CD14-positive monocyte (primary cell): ENCODE results near the gene SRC. TPM values are rescaled to one million over a fixed set of nuclear protein-coding genes. Genes with fewer than 3 reads are reported as not detected.

Source experiments
- DNase-seq, 3 donors: peaks; one replicate each; pipeline ENCODE4 v3.0.0-alpha.2; 2011 to 2022
- H2AFZ ChIP-seq: 2 replicates; pipeline ENCODE4 v1.6.0; 2012; ENCODE audit warnings: mild to moderate bottlenecking, low read depth, low read length, inconsistent platforms; ENCODE audit not compliant: insufficient read depth, poor library complexity, severe bottlenecking
- H3K27ac ChIP-seq, 2 donors: 1 replicate in 1 of 2; 2 replicates in 1 of 2; pipeline ENCODE4 v1.5.1; 2012 to 2013; ENCODE audit warnings: low read length in 2 of 2, control low read depth in 1 of 2, inconsistent platforms in 1 of 2, low read depth in 1 of 2, mild to moderate bottlenecking in 1 of 2
- H3K27me3 ChIP-seq, 2 donors: one replicate each; pipeline versions ENCODE4 v1.6.0 to v1.6.1; 2011 to 2013; ENCODE audit warnings: low read length in 2 of 2; ENCODE audit not compliant: control insufficient read depth in 2 of 2, insufficient read depth in 2 of 2
- H3K36me3 ChIP-seq, 2 donors: replicated peaks in 1 of 2; 1 replicate in 1 of 2; 2 replicates in 1 of 2; pipeline versions ENCODE4 v1.5.1 to v1.6.1; 2012 to 2013; ENCODE audit warnings: low read length in 2 of 2, control low read depth in 1 of 2, inconsistent platforms in 1 of 2, mild to moderate bottlenecking in 1 of 2; ENCODE audit not compliant: insufficient read depth in 2 of 2, control insufficient read depth in 1 of 2
- H3K4me1 ChIP-seq, 2 donors: 1 replicate in 1 of 2; 2 replicates in 1 of 2; pipeline versions ENCODE4 v1.5.1 to v1.6.1; 2012 to 2013; ENCODE audit warnings: low read length in 2 of 2, control low read depth in 1 of 2, inconsistent platforms in 1 of 2, mild to moderate bottlenecking in 1 of 2, moderate library complexity in 1 of 2; ENCODE audit not compliant: insufficient read depth in 2 of 2, control insufficient read depth in 1 of 2
- H3K4me2 ChIP-seq: replicated peaks from 2 replicates; pipeline ENCODE3; 2012; ENCODE audit warnings: low read length, moderate library complexity, mild to moderate bottlenecking; ENCODE audit not compliant: poor library complexity, severe bottlenecking; ENCODE audit errors: extremely low read depth
- H3K4me3 ChIP-seq, 3 experiments: fragments of 200-600 bp in 1 of 3; sonication (generic) in 1 of 3; replicated peaks in 1 of 3; 1 replicate in 2 of 3; 2 replicates in 1 of 3; pipeline ENCODE4 v1.5.1; 2011 to 2013; ENCODE audit warnings: low read length in 3 of 3, mild to moderate bottlenecking in 3 of 3, control low read depth in 2 of 3, low read depth in 2 of 3, inconsistent platforms in 1 of 3, moderate library complexity in 1 of 3
- H3K79me2 ChIP-seq: 2 replicates; pipeline ENCODE4 v1.6.0; 2012; ENCODE audit warnings: mild to moderate bottlenecking, control low read depth, inconsistent platforms, low read length, moderate library complexity; ENCODE audit not compliant: insufficient read depth
- H3K9ac ChIP-seq: 2 replicates; pipeline ENCODE4 v1.6.0; 2017; ENCODE audit warnings: low read length, mild to moderate bottlenecking; ENCODE audit not compliant: insufficient read depth, poor library complexity, severe bottlenecking
- H3K9me3 ChIP-seq, 2 donors: replicated peaks in 1 of 2; 1 replicate in 1 of 2; 2 replicates in 1 of 2; pipeline versions ENCODE4 v1.5.1 to v1.6.1; 2012 to 2013; ENCODE audit warnings: low read length in 2 of 2, control low read depth in 1 of 2; ENCODE audit not compliant: control insufficient read depth in 1 of 2, insufficient read depth in 1 of 2
- H4K20me1 ChIP-seq: 2 replicates; pipeline ENCODE4 v1.6.0; 2012; ENCODE audit warnings: mild to moderate bottlenecking, low read length, control low read depth, moderate library complexity; ENCODE audit not compliant: insufficient read depth
- H3K27ac Mint-ChIP-seq, 7 donors: one replicate each; pipeline ENCODE4 v1.8.0; 2020; ENCODE audit warnings: mild to moderate bottlenecking in 7 of 7, mixed read lengths in 7 of 7, moderate library complexity in 6 of 7, inconsistent platforms in 2 of 7
- H3K27me3 Mint-ChIP-seq, 3 donors: one replicate each; pipeline ENCODE4 v1.8.0; 2021 to 2022; ENCODE audit warnings: low read depth in 3 of 3, mild to moderate bottlenecking in 3 of 3, mixed read lengths in 3 of 3, moderate library complexity in 3 of 3, inconsistent platforms in 1 of 3
- H3K36me3 Mint-ChIP-seq, 2 donors: one replicate each; pipeline ENCODE4 v1.8.0; 2020; ENCODE audit warnings: mixed read lengths in 2 of 2, inconsistent platforms in 1 of 2, mild to moderate bottlenecking in 1 of 2
- H3K4me1 Mint-ChIP-seq: one replicate; pipeline ENCODE4 v1.8.0; 2020; ENCODE audit warnings: mild to moderate bottlenecking, mixed read lengths
- H3K4me3 Mint-ChIP-seq, 2 donors: one replicate each; pipeline ENCODE4 v1.8.0; 2020; ENCODE audit warnings: mild to moderate bottlenecking in 2 of 2, mixed read lengths in 2 of 2, moderate library complexity in 1 of 2
- H3K9me3 Mint-ChIP-seq, 7 donors: one replicate each; pipeline ENCODE4 v1.8.0; 2020 to 2022; ENCODE audit warnings: mixed read lengths in 7 of 7, mild to moderate bottlenecking in 6 of 7, moderate library complexity in 6 of 7, inconsistent platforms in 2 of 7
- whole genome bisulfite sequencing: methylation state at CpG from one replicate; pipeline ENCODE4 v1.1.5; 2013; ENCODE audit warnings: missing lambda C conversion rate; ENCODE audit not compliant: insufficient coverage; 5-methylcytosine and 5-hydroxymethylcytosine counted together
- intact Hi-C, 2 donors: fragments of 100-400 bp; cut with micrococcal nuclease; formaldehyde crosslinking; loops; one replicate each; pipeline versions ENCODE4 v1.15.0 to v1.15.1; 2023
- polyA plus RNA-seq, 3 donors: library from polyadenylated mRNA; depleted of rRNA in 1 of 3; unstranded in 2 of 3; stranded (reverse) in 1 of 3; fragments of 300-500 nt in 2 of 3; fragments of >200 nt in 1 of 3; fragmentation: Illumina TruSeq in 2 of 3; gene quantifications; 1 replicate in 2 of 3; 2 replicates in 1 of 3; pipeline ENCODE4 v1.2.3, GENCODE V29; 2012 to 2021
- TF ChIP-seq, protein P1 (sequence below): fragments of 200-600 bp; IDR thresholded peaks from one replicate; pipeline ENCODE4 v1.8.0; 2022; ENCODE audit warnings: antibody characterized with exemption, mild to moderate bottlenecking

Gene SRC
- polyA plus RNA-seq, 3 donors: 4.9 to 55.1 (median 6.8) TPM

DNA sequence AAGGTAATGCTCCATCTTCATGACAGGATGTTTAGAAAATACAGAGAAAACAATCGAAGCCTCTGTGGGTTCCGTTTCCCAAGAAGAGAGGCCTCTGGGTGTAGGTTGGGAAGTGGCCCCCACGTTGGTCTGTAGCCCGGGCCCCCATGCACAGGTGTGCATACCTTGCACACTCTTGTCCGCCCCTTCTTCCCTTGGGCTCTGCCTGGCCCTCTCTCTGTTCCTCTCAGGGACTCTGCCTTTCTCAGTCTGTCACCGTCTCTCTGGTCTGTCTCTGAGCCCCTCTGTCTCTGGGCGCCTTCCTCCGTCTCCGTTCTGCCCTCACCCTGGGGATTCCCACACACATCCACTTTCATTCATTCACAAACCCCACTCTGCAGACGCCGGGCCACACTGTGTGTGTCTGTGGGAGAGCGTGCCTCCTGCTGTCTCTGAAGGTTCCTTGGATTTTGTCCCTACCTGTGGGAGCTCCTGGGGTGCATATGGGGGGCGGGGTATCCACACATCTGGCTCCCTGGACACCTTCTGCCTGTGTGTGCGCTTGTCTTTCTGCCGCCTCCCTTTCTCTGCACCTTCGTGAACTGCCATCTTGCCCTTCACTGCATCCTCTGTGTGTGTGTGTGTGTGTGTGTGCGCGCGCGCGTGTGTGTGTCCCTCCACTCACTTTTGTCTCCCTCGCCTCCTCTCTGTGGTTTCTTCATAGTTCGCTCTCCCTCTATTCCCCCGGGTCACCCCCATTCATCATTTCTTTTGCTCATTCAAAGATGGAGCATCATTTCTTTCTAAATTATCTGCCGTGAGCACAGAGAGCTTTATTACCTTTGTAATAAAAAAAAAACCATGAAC, 75.3 kb downstream of the SRC start:
- H3K36me3 Mint-ChIP-seq: no peaks in the 10 kb centered on the region
- H3K4me1 Mint-ChIP-seq: no peaks in the 10 kb centered on the region
- H3K9me3 Mint-ChIP-seq: peaks cover 0 to 3% (median 0%) of the 10 kb centered on the region in 7 donors
- no peaks in the 10 kb centered on the region for H3K79me2 ChIP-seq
- H3K4me2 ChIP-seq: no peak overlapping the region
- no peaks in the 10 kb centered on the region for H3K9me3 ChIP-seq
- peak overlapping the region in 1 of 2 donors; percentile 47 for H3K4me3 Mint-ChIP-seq
- no peak overlapping the region for H3K9ac ChIP-seq
- no peak overlapping the region for H3K4me3 ChIP-seq
- no peaks in the 10 kb centered on the region for H3K36me3 ChIP-seq
- peaks cover 0 to 29% of the 10 kb centered on the region in 2 donors for H3K27me3 ChIP-seq
- no peak overlapping the region for H3K27ac ChIP-seq
- intact Hi-C loops: no loop called here
- no peak overlapping the region for H3K27ac Mint-ChIP-seq
- peaks cover 26 to 31% (median 27%) of the 10 kb centered on the region in 3 donors for H3K27me3 Mint-ChIP-seq
- H4K20me1 ChIP-seq: no peaks in the 10 kb centered on the region
- 79% methylated on average over 3 of the region's 25 CpGs for WGBS
- TF ChIP-seq, protein P1, sequence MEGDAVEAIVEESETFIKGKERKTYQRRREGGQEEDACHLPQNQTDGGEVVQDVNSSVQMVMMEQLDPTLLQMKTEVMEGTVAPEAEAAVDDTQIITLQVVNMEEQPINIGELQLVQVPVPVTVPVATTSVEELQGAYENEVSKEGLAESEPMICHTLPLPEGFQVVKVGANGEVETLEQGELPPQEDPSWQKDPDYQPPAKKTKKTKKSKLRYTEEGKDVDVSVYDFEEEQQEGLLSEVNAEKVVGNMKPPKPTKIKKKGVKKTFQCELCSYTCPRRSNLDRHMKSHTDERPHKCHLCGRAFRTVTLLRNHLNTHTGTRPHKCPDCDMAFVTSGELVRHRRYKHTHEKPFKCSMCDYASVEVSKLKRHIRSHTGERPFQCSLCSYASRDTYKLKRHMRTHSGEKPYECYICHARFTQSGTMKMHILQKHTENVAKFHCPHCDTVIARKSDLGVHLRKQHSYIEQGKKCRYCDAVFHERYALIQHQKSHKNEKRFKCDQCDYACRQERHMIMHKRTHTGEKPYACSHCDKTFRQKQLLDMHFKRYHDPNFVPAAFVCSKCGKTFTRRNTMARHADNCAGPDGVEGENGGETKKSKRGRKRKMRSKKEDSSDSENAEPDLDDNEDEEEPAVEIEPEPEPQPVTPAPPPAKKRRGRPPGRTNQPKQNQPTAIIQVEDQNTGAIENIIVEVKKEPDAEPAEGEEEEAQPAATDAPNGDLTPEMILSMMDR: no peak
- DNase-seq: no peak
- H3K4me1 ChIP-seq: no peaks in the 10 kb centered on the region
- no peak overlapping the region for H2AFZ ChIP-seq

DNA sequence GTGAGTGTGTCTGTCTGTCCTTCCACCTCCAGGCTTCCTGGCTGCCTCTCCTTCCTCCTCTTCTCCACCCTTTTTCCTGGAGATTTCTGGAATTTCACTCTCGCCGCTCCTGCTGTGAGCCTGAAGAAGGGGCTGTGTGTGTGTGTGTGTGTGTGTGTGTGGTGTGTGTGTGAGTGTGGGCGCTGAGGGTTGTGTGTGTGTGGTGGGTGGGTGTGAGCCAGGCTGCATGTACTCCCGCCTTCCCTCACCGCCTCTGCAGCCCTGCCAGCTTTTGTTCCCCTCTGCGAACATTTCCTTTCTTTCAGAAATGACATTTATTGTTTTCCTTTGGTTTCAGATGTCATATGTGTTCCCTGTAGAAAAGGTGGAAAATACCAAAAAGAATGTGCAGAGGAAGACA, 76.0 kb downstream of the SRC start:
- no peak overlapping the region for H3K4me3 Mint-ChIP-seq
- no peaks in the 10 kb centered on the region for H4K20me1 ChIP-seq
- H3K36me3 Mint-ChIP-seq: no peaks in the 10 kb centered on the region
- H3K9ac ChIP-seq: no peak overlapping the region
- DNase-seq: no peak
- no peak overlapping the region for H2AFZ ChIP-seq
- no peaks in the 10 kb centered on the region for H3K9me3 ChIP-seq
- peaks cover 0 to 30% of the 10 kb centered on the region in 2 donors for H3K27me3 ChIP-seq
- intact Hi-C loops: no loop called here
- peaks cover 24 to 31% (median 26%) of the 10 kb centered on the region in 3 donors for H3K27me3 Mint-ChIP-seq
- H3K4me1 ChIP-seq: no peaks in the 10 kb centered on the region
- H3K4me3 ChIP-seq: no peak overlapping the region
- no peaks in the 10 kb centered on the region for H3K79me2 ChIP-seq
- H3K9me3 Mint-ChIP-seq: peaks cover 0 to 2% (median 0%) of the 10 kb centered on the region in 7 donors
- no peaks in the 10 kb centered on the region for H3K36me3 ChIP-seq
- no peak overlapping the region for H3K27ac Mint-ChIP-seq
- H3K4me1 Mint-ChIP-seq: no peaks in the 10 kb centered on the region
- H3K27ac ChIP-seq: no peak overlapping the region
- no CpG with 5 or more reads among the region's 6 CpGs for WGBS
- no peak overlapping the region for H3K4me2 ChIP-seq
- TF ChIP-seq, protein P1: no peak
